Type B pancreatic cell (in vitro differentiated cells): ENCODE results near the gene LRRC7. TPM values are rescaled to one million over a fixed set of nuclear protein-coding genes. Genes with fewer than 3 reads are reported as not detected.

ENCODE experiments used
- DNase-seq: peaks from one replicate; pipeline ENCODE4 v3.0.0; 2021; ENCODE audit warnings: mixed read lengths; ENCODE audit not compliant: unreplicated experiment; ENCODE audit errors: extremely low spot score
- H3K27ac Mint-ChIP-seq: 2 replicates; pipeline ENCODE4 v1.8.0; 2021; ENCODE audit warnings: mild to moderate bottlenecking, mixed read lengths
- H3K27me3 Mint-ChIP-seq: 2 replicates; pipeline ENCODE4 v1.8.0; 2021; ENCODE audit warnings: mixed read lengths
- H3K36me3 Mint-ChIP-seq: 2 replicates; pipeline ENCODE4 v1.8.0; 2021; ENCODE audit warnings: mixed read lengths
- H3K4me1 Mint-ChIP-seq: one replicate; pipeline ENCODE4 v1.8.0; 2021; ENCODE audit warnings: mixed read lengths; ENCODE audit not compliant: unreplicated experiment
- H3K4me3 Mint-ChIP-seq: 2 replicates; pipeline ENCODE4 v1.8.0; 2021; ENCODE audit warnings: mild to moderate bottlenecking, mixed read lengths
- H3K9me3 Mint-ChIP-seq: 2 replicates; pipeline ENCODE4 v1.8.0; 2021; ENCODE audit warnings: mixed read lengths
- total RNA-seq: library from RNA; stranded (reverse); gene quantifications from 2 replicates; pipeline ENCODE4 v1.2.1, GENCODE V29; 2021; ENCODE audit warnings: low replicate concordance
- TF ChIP-seq, protein P1 (sequence below): fragments of 200-600 bp; sonication (generic); conservative IDR thresholded peaks from 2 replicates; pipeline ENCODE4 v1.5.0; 2021; ENCODE audit warnings: antibody characterized with exemption, mild to moderate bottlenecking

The LRRC7 gene
- total RNA-seq, 1 donor from 2014 or later = 2.8 TPM

- Mint-ChIP-seq H3K4me3 (no peak overlapping the region), H3K9me3 (peaks cover 4% of the 10 kb centered on the region), H3K27ac (no peak overlapping the region), H3K36me3 (no peaks in the 10 kb centered on the region), H3K4me1 (no peaks in the 10 kb centered on the region), H3K27me3 (no peaks in the 10 kb centered on the region)
- TF ChIP-seq, protein P1, sequence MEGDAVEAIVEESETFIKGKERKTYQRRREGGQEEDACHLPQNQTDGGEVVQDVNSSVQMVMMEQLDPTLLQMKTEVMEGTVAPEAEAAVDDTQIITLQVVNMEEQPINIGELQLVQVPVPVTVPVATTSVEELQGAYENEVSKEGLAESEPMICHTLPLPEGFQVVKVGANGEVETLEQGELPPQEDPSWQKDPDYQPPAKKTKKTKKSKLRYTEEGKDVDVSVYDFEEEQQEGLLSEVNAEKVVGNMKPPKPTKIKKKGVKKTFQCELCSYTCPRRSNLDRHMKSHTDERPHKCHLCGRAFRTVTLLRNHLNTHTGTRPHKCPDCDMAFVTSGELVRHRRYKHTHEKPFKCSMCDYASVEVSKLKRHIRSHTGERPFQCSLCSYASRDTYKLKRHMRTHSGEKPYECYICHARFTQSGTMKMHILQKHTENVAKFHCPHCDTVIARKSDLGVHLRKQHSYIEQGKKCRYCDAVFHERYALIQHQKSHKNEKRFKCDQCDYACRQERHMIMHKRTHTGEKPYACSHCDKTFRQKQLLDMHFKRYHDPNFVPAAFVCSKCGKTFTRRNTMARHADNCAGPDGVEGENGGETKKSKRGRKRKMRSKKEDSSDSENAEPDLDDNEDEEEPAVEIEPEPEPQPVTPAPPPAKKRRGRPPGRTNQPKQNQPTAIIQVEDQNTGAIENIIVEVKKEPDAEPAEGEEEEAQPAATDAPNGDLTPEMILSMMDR = no peak
- DNase-seq = no peak
Measured at GRCh38 chr1:69787151-69787550, 219.4 kb downstream of the LRRC7 start.

DNA sequence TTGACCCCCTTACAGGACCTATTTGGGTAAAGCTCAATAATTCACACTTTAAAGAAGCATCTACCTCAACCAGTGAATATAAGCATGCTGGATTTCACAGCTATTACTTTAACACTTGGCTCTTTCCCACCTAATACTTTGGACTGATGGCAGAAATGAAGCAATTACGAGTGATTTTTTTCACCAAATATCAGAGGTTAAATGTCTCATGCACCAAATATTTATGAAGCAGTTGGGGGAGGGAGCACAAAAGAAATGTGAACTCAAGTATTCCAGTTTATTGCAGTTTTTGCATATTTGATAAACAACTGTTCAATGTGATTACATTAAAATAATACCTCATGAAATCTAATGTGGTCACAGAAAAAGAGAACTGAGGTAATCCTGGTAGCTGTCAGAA lies 223.6 kb downstream of the LRRC7 start:
- H3K9me3 Mint-ChIP-seq = peaks cover 4% of the 10 kb centered on the region
- no peak overlapping the region for H3K4me3 Mint-ChIP-seq
- TF ChIP-seq, protein P1 = no peak
- no peaks in the 10 kb centered on the region for H3K36me3 Mint-ChIP-seq
- no peaks in the 10 kb centered on the region for H3K27me3 Mint-ChIP-seq
- no peak for DNase-seq
- no peaks in the 10 kb centered on the region for H3K4me1 Mint-ChIP-seq
- H3K27ac Mint-ChIP-seq = no peak overlapping the region

- H3K4me3 Mint-ChIP-seq = no peak overlapping the region
- no peaks in the 10 kb centered on the region for H3K27me3 Mint-ChIP-seq
- TF ChIP-seq, protein P1 = no peak
- no peak for DNase-seq
- no peak overlapping the region for H3K27ac Mint-ChIP-seq
- no peaks in the 10 kb centered on the region for H3K4me1 Mint-ChIP-seq
- no peaks in the 10 kb centered on the region for H3K36me3 Mint-ChIP-seq
- no peaks in the 10 kb centered on the region for H3K9me3 Mint-ChIP-seq
Measured at GRCh38 chr1:69794831-69795230, 227.1 kb downstream of the LRRC7 start.

GRCh38 chr1:69814926-69815325 lies 247.2 kb downstream of the LRRC7 start:
- no peak for DNase-seq
- TF ChIP-seq, protein P1 = no peak
- H3K4me1 Mint-ChIP-seq = no peaks in the 10 kb centered on the region
- H3K4me3 Mint-ChIP-seq = no peak overlapping the region
- no peak overlapping the region for H3K27ac Mint-ChIP-seq
- H3K27me3 Mint-ChIP-seq = no peaks in the 10 kb centered on the region
- H3K36me3 Mint-ChIP-seq = no peaks in the 10 kb centered on the region
- H3K9me3 Mint-ChIP-seq = no peaks in the 10 kb centered on the region

- Mint-ChIP-seq H3K27me3 (no peaks in the 10 kb centered on the region), H3K4me1 (no peaks in the 10 kb centered on the region), H3K27ac (no peak overlapping the region), H3K4me3 (no peak overlapping the region), H3K9me3 (no peaks in the 10 kb centered on the region), H3K36me3 (no peaks in the 10 kb centered on the region)
- TF ChIP-seq, protein P1 = no peak
- no peak for DNase-seq
Measured at GRCh38 chr1:69824932-69825331, 257.2 kb downstream of the LRRC7 start.

DNA sequence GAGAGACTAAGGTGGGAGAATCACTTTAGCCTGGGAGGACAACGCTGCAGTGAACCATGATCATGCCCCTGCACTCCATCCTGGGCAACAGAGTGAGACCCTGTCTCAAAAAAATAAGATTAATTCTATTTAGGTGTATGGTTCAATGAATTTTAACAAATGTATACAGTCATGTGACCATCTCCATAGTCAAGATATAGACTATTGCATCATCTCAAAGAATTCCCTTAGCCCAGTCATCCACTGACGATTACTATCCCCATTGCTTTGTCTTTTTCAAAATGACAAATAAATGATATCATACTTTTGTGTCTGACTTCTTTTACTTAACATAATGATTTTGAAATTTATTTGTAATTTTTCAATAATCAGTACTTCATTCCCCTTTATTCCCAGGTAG lies 260.0 kb downstream of the LRRC7 start:
- H3K4me1 Mint-ChIP-seq = no peaks in the 10 kb centered on the region
- no peak overlapping the region for H3K27ac Mint-ChIP-seq
- DNase-seq = no peak
- no peaks in the 10 kb centered on the region for H3K36me3 Mint-ChIP-seq
- no peaks in the 10 kb centered on the region for H3K27me3 Mint-ChIP-seq
- peaks cover 4% of the 10 kb centered on the region for H3K9me3 Mint-ChIP-seq
- TF ChIP-seq, protein P1 = no peak
- H3K4me3 Mint-ChIP-seq = no peak overlapping the region
